Inflammatory macrophage treated with lipopolysaccharide for 4 hours (primary cell): Measurements from ENCODE around the gene GPR183.

Experiments
- DNase-seq: peaks from one replicate; pipeline ENCODE4 v3.0.0-alpha.2; 2020

The GPR183 gene

DNA sequence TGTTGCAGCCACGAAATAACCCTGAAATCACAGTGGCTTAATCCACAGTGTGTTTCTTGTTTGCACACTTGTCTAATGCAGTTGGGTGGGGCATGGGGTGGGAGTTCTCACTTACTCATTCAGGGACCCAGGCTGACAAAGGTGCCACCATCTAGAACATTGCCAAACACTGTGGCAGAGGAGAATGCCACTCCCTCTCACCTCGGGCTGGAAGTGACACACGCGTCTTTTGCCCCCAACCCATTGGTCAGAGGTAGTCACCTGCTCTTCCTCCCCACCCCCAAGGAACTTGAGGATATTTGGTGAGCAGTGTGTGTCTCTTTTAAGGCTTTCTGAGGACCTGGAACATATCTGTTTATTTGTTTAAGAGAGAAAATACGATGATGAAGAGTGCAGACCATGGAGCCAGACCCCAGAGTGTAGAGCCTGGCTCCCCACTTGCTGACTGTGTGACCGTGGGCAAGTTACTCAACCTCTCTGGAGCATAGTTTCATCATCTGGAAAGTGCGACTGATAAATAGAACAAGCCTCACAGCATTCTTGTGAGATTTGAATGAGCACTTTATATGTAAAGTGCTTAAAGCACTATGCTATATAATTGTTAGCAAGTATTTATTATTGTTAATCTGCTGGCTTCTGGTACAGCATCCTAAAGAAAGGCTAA, 17.4 kb downstream of the GPR183 start:
- peak; percentile 47 for DNase-seq

- DNase-seq: peak; percentile 72
Measured at GRCh38 chr13:99289271-99289670, 17.9 kb downstream of the GPR183 start.

GRCh38 chr13:99288089-99288488, 19.1 kb downstream of the GPR183 start:
- DNase-seq: peak; percentile 55

DNA sequence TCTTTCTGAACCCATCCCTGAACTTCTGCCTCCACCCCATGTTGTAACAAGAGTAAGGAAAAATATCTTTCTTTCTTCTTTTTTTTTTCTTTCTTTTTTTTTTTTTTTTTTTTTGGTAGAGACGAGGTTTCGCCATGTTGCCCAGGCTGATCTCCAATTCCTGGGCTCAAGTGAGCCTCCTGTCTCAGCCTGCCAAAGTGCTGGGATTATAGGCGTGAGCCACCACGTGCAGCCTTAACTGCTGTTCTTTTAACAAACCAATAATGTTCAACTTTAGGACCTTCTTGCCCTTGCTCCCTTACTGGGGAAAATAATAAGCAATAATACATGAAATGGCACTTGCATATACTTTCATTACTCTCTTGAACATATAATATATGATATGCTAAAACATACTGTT, 19.6 kb downstream of the GPR183 start:
- no peak for DNase-seq

GRCh38 chr13:99285432-99286182, 21.6 kb downstream of the GPR183 start:
- DNase-seq: no peak

DNA sequence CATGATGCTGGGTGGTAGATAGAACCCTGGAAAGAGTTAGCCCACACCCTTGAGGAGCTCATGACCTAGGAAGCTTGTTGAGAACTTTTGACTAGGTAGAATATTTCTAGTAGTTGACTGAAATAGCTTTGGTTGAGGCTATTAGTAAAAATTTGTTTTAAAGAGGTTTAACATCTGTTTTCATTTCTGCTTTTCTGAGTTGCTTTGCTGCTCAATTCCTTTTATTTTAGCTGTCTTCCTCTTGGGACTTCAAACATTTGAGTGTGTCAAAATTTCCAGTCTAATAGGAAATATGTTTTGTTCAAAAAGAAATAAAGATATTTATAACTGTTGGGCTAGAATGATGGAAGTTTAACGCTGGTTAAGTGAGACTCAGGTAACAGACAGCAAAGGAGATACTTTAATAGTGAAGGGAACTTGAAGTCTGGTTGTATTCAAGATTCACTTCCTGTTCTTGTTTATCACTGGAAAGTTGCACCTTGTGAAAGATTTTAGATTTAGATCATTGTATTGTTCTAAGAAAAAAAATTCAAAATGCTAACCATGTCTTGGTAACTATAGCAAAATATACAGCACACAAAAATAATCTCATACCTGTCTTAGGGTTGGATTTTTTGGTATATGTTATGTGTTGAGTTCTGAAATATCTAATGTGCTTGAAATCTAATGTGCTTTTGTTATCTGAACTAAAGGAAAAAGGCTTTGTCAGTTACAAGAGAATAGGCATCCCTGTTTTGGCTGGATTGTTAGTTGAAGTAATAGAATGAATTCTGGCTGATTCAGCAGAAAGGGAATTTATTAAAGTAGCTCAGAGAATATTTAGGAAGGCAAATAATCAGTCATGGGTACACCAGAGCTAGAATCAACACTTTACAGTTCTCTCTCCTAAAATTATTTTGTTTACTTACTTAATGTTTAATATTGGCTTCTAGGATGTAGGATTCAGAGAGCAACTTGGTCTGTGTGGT, 24.7 kb downstream of the GPR183 start:
- peak; percentile 68 for DNase-seq

GRCh38 chr13:99281811-99282263, 25.4 kb downstream of the GPR183 start:
- DNase-seq: peak; percentile 93

DNA sequence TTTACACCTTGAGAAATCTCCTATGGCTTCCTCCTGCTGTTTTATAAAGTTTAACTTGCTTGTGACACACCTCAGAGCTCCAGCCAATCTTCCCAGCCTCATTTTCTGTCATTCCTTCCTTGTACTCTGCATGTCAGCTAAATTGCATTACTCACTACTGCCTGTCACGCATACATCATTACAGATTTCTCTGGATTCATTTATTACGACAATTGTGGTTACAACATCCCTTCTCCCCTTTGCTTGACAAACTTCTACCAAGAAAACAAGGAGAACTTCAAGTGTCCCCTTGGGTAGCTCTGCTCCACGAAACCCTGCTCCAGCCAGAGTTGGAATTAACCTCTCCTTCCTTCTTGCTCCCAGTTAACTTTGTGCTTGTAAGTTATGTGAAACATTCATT, 27.0 kb downstream of the GPR183 start:
- peak; percentile 87 for DNase-seq

DNA sequence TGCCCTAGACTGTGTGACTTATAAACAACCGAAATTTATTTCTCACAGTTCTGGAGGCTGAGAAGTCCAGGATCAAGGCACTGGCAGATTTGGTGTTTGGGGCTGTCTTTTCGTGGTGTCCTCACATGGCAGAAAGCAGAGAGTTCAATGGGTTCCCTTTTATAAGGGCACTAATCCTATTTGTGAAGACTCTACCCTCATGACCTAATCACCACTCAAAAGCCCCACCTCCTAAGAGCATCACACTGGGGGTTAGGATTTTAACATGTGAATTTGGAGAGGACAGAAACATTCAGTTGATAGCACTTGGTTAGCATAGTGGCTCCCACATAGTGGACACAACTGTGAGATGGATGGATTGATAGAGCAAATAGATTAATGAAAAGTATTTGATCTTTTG, 27.6 kb downstream of the GPR183 start:
- no peak for DNase-seq

DNA sequence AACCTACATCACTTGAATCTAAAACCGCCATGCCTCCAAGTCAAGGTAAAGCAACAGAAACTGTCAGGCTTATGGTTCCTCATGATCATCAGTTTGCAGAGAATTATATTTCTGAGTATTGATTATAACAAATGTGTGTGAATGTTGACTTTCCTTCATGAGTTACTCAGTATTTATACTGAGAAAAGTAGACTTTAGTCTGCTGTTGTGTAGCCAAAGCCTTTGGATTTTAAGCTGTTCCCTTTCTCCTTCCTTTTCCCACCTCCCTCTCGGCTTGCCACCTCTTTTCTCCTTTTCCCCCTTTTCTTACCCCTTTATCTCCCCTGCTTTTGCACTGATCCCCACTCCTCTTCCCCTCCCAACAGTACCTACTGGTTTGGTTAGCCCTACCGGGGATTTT, 28.4 kb downstream of the GPR183 start:
- no peak for DNase-seq

- DNase-seq: peak; percentile 38
Measured at GRCh38 chr13:99278200-99278599, 29.0 kb downstream of the GPR183 start.

- DNase-seq: peak; percentile 88
Measured at GRCh38 chr13:99277629-99278028, 29.6 kb downstream of the GPR183 start.

DNA sequence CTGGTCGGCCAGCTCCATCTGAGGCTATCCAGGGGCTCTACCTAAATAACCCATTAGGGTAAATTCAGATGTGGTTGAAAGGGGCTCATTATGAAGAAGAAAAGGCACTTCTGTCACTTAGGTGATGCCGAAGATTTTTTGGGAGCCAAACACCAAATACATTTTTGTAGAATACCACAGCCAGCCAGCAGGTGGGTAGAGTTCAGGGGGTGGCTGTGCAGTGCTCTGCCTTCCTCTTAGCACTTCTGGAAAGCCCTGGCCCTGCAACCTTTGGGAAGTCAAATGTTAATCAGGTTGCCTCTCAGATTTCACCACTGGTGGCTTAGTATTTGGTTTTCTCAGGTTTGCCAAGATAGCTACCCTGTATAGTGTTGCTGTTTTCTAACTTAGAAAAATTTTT, 30.5 kb downstream of the GPR183 start:
- DNase-seq: no peak

DNA sequence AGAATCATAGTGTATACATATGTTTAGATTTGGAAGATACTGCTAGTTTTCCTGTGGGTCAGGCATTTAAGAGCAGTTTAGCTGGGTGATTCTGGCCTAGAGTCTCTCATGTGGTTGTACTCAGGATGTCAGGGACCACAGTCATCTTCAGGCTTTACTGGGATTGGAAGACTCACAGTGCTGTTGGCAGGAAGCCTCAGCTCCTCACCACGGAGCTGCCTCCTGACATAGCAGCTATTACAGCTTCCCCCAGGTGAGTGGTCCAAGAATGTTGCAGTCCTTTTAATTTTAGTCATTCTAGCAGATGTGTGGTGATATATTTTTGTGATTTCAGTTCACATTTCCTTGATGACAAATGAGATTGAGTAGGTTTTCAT, 32.1 kb downstream of the GPR183 start:
- DNase-seq: no peak

- no peak for DNase-seq
Measured at GRCh38 chr13:99273128-99273527, 34.1 kb downstream of the GPR183 start.

- DNase-seq: no peak
Measured at GRCh38 chr13:99272481-99272880, 34.7 kb downstream of the GPR183 start.

DNA sequence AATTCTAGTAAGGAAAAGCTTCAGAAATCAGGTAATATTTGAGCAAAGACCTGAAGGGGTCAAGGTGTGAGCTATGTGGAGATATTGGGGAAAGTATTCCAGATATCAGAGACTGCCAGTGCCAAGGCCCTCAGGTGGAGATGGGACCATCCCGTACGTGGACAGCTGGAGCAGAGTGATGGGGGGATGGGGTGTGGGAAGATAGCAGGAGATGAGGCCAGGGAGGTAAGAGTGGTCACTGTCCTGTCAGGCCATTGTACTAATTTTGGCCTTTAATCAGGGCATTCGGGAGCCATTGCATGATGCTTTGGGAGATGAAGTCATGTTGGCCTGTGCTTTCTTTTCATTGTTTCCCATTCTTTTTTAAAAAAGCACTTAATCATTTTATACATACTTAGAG, 36.0 kb downstream of the GPR183 start:
- no peak for DNase-seq

- peak; percentile 70 for DNase-seq
Measured at GRCh38 chr13:99270518-99270917, 36.7 kb downstream of the GPR183 start.

DNA sequence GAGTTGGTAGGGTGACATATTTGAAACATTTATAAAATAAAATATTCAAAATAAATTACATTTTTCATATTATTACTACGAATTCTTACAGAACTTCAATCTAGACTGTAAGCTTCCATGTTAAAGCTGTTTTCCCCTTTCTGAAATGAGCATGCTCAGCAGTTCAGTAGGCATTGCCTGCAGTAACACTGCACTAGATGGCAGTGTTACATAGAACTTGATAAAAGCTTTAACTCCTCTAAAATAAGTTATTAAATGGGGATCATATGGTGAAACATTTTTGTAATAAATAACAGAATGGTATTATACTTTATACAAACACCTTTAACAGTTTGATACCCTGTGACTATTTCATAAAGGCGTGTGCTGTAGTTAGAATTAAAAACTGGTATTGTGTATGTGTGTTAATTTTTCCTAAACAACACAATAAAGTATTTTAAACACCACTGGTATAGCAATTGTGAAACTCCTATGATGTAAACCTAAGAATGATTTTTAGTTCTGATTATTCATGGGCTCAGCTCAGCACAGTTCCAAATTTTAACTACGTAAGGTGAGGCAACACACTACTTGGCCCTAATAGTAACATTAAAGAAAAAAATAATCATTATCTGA, 37.5 kb downstream of the GPR183 start:
- peak; percentile 82 for DNase-seq

GRCh38 chr13:99268822-99269221, 38.4 kb downstream of the GPR183 start:
- no peak for DNase-seq

GRCh38 chr13:99267927-99268326, 39.3 kb downstream of the GPR183 start:
- DNase-seq: no peak

DNA sequence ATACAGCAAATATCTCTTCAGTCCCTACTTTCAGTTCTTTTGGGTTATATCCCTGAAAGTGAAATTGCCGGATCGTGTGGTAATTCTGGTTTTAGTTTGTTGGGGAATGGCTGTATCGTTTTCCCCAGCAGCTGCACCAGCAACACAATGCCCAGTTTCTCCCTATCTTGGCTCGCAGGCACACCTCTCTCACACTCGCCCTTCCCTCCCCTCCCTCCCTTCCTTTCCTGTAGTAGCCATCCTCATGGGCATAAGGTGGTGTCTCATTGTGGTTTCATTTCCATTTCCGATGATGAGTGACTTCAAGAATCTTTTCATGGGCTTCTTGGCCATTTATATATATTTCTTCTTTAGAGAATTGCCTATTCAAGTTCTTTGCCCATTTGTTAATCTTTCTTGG, 40.4 kb downstream of the GPR183 start:
- DNase-seq: no peak
